Large intestine (tissue), 3 donors: ENCODE results near the gene RESF1. TPM values are rescaled to one million over a fixed set of nuclear protein-coding genes. Genes with fewer than 3 reads are reported as not detected.
"Not testable (repeated sequence)": the region's sequence is repeated elsewhere in the genome, so short reads cannot be mapped to it uniquely, and the experiment has no call there.

ENCODE experiments used
- DNase-seq, 2 donors: peaks; one replicate each; pipeline versions ENCODE4 v3.0.0 to v3.0.0-alpha.2; 2013
- H3K27ac ChIP-seq: one replicate; pipeline ENCODE4 v1.5.1; 2013; ENCODE audit warnings: low read length
- H3K27me3 ChIP-seq: 2 replicates; pipeline ENCODE4 v1.6.1; 2013; ENCODE audit warnings: low read length; ENCODE audit not compliant: control insufficient read depth, insufficient read depth
- H3K36me3 ChIP-seq: 2 replicates; pipeline ENCODE4 v1.6.1; 2013; ENCODE audit warnings: low read length; ENCODE audit not compliant: control insufficient read depth, insufficient read depth
- H3K4me1 ChIP-seq: one replicate; pipeline ENCODE4 v1.6.1; 2013; ENCODE audit warnings: low read length; ENCODE audit not compliant: control insufficient read depth, insufficient read depth
- H3K4me3 ChIP-seq: one replicate; pipeline ENCODE4 v1.5.1; 2013; ENCODE audit warnings: low read length
- H3K9me3 ChIP-seq: one replicate; pipeline ENCODE4 v1.6.1; 2013; ENCODE audit warnings: mild to moderate bottlenecking, low read depth, low read length, moderate library complexity; ENCODE audit not compliant: control insufficient read depth
- WGBS: methylation state at CpG from one replicate; pipeline ENCODE4 v1.1.5; 2013; ENCODE audit warnings: low lambda C conversion rate; ENCODE audit not compliant: insufficient coverage; 5-methylcytosine and 5-hydroxymethylcytosine counted together
- polyA plus RNA-seq: library from polyadenylated mRNA; unstranded; fragments of 120-200 nt; gene quantifications from one replicate; pipeline ENCODE4 v1.2.1, GENCODE V29; 2013

Gene RESF1
- polyA plus RNA-seq, 1 donor = 68.6 TPM

DNA sequence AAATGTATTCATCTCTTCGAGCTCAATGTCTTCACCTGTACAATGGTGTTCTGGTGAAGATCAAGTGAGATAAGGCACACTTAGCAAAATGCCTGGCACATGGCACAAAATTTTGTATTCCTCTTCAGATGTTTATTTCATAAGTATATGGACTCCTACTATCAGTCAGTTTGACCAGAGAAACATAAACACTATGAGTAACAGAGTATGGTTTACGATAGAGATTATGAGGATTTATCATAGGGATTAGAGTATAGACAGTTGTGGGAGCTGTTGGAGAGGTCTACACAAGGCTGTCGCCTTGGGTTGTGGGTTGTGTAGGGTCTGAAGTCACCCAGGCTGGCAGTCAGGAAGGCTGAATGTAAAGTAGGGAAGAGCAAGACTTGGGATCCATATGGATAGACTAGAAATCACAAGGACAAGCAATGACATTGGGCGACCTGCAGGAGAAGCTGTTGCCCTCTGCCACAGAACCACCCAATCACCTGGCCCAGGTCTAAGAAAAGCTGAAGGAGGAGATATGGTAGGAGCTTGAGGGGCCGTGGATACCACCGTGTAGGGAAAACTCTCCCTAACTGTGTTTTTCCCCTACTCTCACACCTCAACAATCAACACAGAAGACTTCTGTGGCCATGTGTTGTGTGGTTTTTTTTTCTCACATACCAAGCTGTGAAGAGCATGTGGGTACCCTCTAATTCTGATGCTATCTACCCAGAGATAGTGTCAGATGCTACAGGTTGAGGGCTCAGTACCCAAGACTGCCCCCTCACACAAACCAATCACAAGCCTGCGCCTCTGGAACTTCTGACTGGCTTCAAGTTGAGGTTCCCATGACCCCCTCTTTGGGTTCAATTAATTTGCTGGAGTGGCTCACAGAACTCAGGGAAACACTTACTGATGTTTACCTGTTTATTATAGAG lies 27.2 kb upstream of the RESF1 start:
- Histone ChIP-seq H3K36me3 (no peaks in the 10 kb centered on the region), H3K4me3 (no peak overlapping the region), H3K27me3 (no peaks in the 10 kb centered on the region), H3K9me3 (peaks cover 2% of the 10 kb centered on the region), H3K27ac (no peak overlapping the region), H3K4me1 (no peaks in the 10 kb centered on the region)
- DNase-seq = no peak
- WGBS = 80% methylated on average over 1 of the region's 7 CpGs

DNA sequence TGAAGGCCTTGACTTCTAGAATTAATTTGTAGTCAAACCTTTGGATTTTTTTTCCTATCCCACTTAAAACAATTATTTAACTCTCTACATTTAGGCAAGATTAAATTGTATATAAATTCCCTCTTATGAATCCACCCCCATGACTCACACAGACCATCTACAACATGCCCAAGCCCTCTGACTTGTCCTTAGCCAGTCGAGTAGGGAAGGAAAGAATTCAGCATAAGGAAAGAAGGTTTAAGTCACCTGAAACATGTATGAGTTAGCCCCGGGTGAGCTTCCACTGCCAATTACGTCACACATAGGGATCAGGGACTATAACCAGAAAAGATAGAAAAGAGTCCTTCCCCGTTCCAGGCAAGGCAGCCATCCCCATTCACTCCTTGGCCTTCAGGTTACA lies 14.9 kb upstream of the RESF1 start:
- Histone ChIP-seq H3K27ac (no peak overlapping the region), H3K4me1 (peaks cover 3% of the 10 kb centered on the region), H3K27me3 (no peaks in the 10 kb centered on the region), H3K4me3 (no peak overlapping the region), H3K9me3 (peaks cover 20% of the 10 kb centered on the region), H3K36me3 (no peaks in the 10 kb centered on the region)
- DNase-seq = no peak
- no CpG with 5 or more reads among the region's 4 CpGs for WGBS

DNA sequence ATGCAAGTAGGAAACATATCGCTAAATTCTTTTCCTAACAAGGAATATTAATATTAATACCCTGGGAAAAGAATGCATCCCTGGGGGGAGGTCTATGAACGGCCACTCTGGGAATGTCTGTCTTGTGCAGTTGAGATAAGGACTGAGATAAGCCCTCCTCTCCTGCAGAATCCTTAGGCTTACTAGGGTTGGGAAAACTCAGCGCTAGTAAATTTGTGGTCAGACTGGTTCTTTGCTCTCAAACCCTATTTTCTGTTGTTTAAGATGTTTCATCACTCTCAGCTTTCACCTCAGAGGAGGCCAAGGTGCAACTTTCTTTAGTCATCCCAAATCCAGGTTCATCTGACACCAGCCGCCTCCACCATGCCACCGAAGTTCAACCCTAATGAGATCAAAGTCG lies 11.2 kb upstream of the RESF1 start:
- H3K36me3 ChIP-seq = no peaks in the 10 kb centered on the region
- no peaks in the 10 kb centered on the region for H3K27me3 ChIP-seq
- DNase-seq = no peak
- H3K4me3 ChIP-seq = no peak overlapping the region
- H3K27ac ChIP-seq = peak overlapping the region; percentile 75
- 100% methylated on average over 1 of the region's 6 CpGs for WGBS
- peaks cover 8% of the 10 kb centered on the region for H3K4me1 ChIP-seq
- H3K9me3 ChIP-seq = peaks cover 30% of the 10 kb centered on the region

DNA sequence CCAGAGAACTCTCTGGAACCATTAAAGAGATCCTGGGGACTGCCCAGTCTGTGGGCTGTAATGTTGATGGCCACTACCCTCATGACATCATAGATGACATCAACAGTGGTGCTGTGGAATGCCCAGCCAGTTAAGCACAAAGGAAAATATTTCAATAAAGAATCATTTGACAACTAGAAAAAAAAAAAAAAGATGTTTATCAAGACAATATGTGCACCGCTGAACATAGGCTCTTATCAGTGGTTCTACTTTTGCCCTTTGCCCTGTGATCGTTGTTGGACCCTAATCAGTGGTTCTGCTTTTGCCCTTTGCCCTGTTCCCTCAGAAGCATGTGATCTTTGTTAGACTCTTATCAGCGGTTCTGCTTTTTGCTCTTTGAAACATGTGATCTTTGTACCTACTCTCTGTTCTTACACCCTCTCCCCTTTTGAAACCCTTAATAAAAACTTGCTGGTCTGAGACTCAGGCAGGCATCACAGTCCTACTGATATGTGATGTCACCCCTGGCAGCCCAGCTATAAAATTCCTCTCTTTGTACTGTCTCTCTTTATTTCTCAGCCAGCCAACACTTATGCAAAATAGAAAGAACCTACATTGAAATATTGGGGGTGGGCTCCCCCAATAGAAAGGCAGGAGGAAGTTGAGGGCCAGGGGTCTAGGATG lies 10.4 kb upstream of the RESF1 start:
- Histone ChIP-seq H3K9me3 (peaks cover 30% of the 10 kb centered on the region), H3K27ac (peak overlapping the region; percentile 76)
- not testable (repeated sequence) for H3K36me3 ChIP-seq, H3K4me3 ChIP-seq, H3K4me1 ChIP-seq, H3K27me3 ChIP-seq
- DNase-seq = peak; percentile 72 to 85
- 43% methylated on average over 1 of the region's 3 CpGs for WGBS

DNA sequence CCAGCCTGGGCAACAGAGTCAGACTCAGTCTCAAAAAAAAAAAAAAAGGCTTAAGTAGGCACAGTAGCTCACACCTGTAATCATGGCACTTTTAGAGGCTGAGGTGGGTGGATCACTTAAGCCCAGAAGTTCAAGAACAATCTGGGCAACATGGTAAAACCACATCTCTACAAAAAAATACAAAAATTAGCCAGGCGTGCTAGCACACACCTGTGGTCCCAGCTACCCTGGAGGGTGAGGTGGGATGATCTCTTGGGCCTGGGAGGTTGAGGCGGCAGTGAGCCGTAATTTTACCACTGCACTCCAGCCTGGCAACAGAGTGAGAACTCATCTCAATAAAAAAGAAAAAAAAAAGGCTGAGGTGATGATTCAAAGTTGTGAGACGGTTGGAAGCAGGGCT lies 9.1 kb upstream of the RESF1 start:
- Histone ChIP-seq H3K27me3 (no peaks in the 10 kb centered on the region), H3K4me3 (no peak overlapping the region), H3K27ac (no peak overlapping the region), H3K4me1 (peaks cover 8% of the 10 kb centered on the region), H3K36me3 (no peaks in the 10 kb centered on the region), H3K9me3 (peaks cover 30% of the 10 kb centered on the region)
- 80% methylated on average over 1 of the region's 4 CpGs for WGBS
- DNase-seq = no peak

DNA sequence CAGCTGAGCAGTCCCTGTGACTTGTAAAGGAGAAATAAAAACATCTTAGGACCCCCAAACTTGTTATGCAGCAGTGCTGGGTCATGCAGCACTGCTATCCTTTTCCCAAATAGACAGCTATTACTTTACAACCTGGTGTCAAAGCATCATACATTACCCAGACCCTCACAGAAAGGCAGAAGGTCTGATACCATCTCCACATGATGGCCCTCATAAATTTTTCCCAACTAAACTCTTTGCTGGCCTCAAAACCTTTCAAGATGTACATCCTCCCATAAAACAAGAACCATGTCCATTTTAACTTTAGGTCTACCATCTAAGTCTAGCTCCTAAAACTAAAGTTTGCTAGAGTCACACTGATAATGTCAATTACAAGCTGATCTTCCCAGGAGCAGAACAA lies 8.7 kb upstream of the RESF1 start:
- Histone ChIP-seq H3K4me1 (peaks cover 8% of the 10 kb centered on the region), H3K9me3 (peaks cover 30% of the 10 kb centered on the region), H3K4me3 (no peak overlapping the region), H3K27me3 (no peaks in the 10 kb centered on the region), H3K27ac (no peak overlapping the region), H3K36me3 (no peaks in the 10 kb centered on the region)
- DNase-seq = no peak

DNA sequence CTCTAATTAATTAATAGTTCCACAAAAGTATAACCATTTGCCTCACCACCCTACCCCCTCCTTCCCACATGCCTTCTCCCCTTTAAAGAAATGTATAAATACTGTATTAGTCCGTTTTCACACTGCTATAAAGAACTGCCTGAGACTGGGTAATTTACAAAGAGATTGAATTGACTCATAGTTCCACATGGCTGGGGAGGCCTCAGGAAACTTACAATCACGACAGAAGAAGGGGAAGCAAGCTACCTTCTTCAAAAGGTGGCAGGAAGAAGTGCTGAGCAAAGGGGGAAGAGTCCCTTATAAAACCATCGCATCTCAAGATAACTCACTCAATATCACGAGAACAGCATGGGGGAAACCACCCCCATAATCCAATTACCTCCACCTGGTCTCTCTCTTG lies 8.2 kb upstream of the RESF1 start:
- Histone ChIP-seq H3K27me3 (no peaks in the 10 kb centered on the region), H3K27ac (no peak overlapping the region), H3K36me3 (no peaks in the 10 kb centered on the region), H3K9me3 (peaks cover 30% of the 10 kb centered on the region), H3K4me1 (peaks cover 8% of the 10 kb centered on the region), H3K4me3 (no peak overlapping the region)
- no peak for DNase-seq
- WGBS = no CpG with 5 or more reads among the region's 4 CpGs

DNA sequence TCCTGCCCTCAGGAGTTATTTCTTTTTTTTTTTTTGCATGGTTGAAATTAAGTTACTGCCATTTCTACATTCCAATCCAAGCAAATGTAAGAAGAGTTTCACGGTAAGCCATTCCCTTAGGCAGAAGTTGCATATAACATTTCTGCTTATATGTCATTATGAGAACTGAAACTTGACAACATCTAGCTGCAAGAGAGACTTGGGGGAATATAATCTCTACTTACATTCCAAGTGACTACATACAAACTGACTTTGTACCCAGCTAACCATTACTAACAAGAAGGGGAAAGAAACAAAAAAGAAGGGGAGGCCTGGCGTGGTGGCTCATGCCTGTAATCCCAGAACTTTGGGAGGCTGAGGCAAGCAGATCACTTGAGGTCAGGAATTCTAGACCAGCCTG lies 7.3 kb upstream of the RESF1 start:
- no peak for DNase-seq
- no CpG with 5 or more reads among the region's 2 CpGs for WGBS

DNA sequence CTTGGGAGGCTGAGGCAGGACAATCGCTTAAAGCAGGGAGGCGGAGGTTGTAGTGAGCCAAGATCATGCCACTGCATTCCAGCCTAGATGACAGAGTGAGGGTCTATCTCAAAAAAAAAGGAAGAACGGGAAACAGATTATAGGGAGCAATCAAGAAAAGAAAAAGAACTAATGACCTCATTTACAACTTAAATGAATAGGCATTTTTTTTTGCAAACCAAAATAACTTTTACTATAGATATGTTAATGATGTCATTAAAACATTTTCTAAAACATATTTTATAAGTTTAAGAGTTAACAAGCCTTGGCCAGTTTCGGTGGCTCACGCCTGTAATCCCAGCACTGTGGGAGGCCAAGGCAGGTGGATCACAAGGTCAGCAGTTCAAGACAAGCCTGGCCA lies 6.8 kb upstream of the RESF1 start:
- Histone ChIP-seq H3K4me1 (peaks cover 8% of the 10 kb centered on the region), H3K36me3 (no peaks in the 10 kb centered on the region), H3K27ac (no peak overlapping the region), H3K4me3 (no peak overlapping the region), H3K27me3 (no peaks in the 10 kb centered on the region), H3K9me3 (peaks cover 21% of the 10 kb centered on the region)
- 100% methylated on average over 1 of the region's 5 CpGs for WGBS
- DNase-seq = no peak

More for the DNA sequence above, 7.3 kb upstream of the RESF1 start:
- Histone ChIP-seq H3K9me3 (peaks cover 23% of the 10 kb centered on the region), H3K27ac (no peak overlapping the region), H3K27me3 (no peaks in the 10 kb centered on the region), H3K36me3 (no peaks in the 10 kb centered on the region), H3K4me3 (no peak overlapping the region), H3K4me1 (peaks cover 8% of the 10 kb centered on the region)

DNA sequence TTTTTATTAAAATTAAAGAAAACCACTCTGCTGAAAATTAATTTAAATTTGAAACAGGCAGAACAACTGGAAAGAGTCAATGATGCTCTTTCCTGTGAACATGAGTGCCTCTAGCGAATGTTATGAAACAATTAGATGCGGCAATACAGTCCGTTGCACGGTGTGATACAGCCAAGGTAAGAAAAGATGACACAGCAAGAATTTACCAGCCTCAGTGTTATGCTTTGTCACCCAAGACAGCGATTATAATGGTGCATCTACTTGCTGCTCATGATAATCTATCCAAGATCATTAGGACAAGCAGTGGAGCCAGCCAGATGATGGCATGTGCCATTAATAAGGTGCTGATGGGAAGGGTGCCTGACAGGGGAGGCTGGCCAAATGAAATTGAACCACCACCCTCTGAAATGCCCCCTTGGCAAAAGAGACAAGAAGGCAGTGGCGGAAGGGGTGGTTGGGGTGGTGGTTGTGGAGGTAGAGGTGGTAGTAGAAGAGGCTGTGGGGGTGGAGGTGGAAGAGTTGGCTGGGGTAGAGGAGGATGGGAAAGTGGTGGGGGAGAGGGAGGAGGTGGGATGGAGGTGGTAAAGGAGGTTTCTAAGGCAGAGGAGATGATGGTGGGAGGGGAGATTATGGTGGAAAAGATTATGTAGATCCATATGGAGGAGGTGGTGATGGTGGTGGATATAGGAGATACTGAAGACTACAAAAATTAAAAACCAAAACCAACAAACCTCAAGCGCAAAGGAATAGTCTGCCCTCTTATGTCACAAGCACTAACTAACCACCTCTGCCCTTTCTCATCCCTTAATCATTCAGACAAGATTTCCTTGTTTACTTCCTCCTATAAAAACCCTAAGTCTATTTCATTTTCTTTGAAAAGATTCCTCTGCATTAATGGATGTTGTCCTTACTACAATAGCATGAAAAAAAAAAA lies 4.0 kb upstream of the RESF1 start:
- Histone ChIP-seq H3K27me3 (no peaks in the 10 kb centered on the region), H3K36me3 (no peaks in the 10 kb centered on the region), H3K9me3 (peaks cover 1% of the 10 kb centered on the region), H3K27ac (no peak overlapping the region), H3K4me3 (no peak overlapping the region), H3K4me1 (peaks cover 3% of the 10 kb centered on the region)
- 89% methylated on average over 3 of the region's 7 CpGs for WGBS
- DNase-seq = no peak
